Adrenal gland (tissue), 5 donors: ENCODE data around the gene CHST6.

Experiments
- POLR2A ChIP-seq, 2 donors: fragments of 450-650 bp; IDR thresholded peaks; one replicate each; pipeline ENCODE4 v1.6.1; 2017; ENCODE audit warnings: antibody characterized with exemption in 2 of 2, mild to moderate bottlenecking in 2 of 2, moderate library complexity in 1 of 2
- TF ChIP-seq, protein P1 (sequence below), 6 experiments: fragments of 450-650 bp in 4 of 6; fragments of 200-600 bp in 2 of 6; sonication (generic) in 1 of 6; IDR thresholded peaks; 1 replicate in 5 of 6; 2 replicates in 1 of 6; pipeline versions ENCODE4 v1.5.1 to v1.8.0; 2016 to 2021; ENCODE audit warnings: antibody characterized with exemption in 6 of 6, mild to moderate bottlenecking in 2 of 6, moderate library complexity in 1 of 6
- donor health status: DM: no; HTN: no; CAD: no.

DNA sequence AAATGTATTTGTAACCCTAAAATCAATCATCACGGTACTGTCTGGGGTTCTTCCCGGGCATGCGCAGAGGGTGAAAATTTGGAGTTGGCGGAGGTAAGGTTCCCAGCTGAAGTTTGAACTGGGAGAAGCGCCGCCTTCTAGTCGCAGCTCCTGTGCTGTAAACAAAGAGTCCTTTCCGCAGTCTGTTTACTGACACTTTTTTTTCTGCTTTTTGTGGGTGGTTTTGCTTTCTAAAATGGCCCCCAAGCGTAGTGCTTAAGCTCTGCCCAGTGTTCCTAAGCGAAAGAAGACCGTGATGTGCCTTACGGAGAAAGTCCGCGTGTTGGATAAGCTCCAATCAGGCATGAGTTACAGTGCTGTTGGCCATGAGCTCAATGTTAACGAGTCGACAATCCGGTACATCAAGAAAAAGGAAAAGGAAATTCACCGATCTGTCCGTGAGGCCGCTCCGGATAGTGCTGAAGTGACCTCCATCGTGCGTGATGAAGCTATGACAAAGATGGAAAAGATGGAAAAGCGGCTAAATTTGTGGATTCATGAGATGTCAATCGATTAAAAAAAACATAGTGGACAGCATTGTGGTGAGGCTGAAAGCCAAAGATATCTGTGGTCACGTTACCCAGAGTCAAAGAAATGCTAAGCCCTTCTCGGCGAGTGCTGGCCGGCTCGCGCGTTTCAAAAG lies 61.4 kb downstream of the CHST6 start:
- TF ChIP-seq, protein P1, sequence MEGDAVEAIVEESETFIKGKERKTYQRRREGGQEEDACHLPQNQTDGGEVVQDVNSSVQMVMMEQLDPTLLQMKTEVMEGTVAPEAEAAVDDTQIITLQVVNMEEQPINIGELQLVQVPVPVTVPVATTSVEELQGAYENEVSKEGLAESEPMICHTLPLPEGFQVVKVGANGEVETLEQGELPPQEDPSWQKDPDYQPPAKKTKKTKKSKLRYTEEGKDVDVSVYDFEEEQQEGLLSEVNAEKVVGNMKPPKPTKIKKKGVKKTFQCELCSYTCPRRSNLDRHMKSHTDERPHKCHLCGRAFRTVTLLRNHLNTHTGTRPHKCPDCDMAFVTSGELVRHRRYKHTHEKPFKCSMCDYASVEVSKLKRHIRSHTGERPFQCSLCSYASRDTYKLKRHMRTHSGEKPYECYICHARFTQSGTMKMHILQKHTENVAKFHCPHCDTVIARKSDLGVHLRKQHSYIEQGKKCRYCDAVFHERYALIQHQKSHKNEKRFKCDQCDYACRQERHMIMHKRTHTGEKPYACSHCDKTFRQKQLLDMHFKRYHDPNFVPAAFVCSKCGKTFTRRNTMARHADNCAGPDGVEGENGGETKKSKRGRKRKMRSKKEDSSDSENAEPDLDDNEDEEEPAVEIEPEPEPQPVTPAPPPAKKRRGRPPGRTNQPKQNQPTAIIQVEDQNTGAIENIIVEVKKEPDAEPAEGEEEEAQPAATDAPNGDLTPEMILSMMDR (IDR thresholded peaks at IDR 0.05): no peak
- peak; percentile 22 to 68 for TF ChIP-seq POLR2A (IDR thresholded peaks at IDR 0.05)
